K562 (cell line): ENCODE measurements around the gene TMEM43. TPM values are rescaled to one million over a fixed set of nuclear protein-coding genes. Genes with fewer than 3 reads are reported as not detected.

Experiments
- ATF2 ChIP-seq: sonication (generic); formaldehyde crosslinking; IDR thresholded peaks from 2 replicates; pipeline ENCODE4 v1.8.1; 2022; ENCODE audit warnings: missing genetic modification reagents
- GABPA ChIP-seq: fragments of 200-800 bp; sonication (Bioruptor generic); conservative IDR thresholded peaks from 2 replicates; pipeline ENCODE4 v1.6.1; 2016; ENCODE audit warnings: low read depth, missing genetic modification characterization, missing compliant biosample characterization
- KLF13 ChIP-seq: fragments of 450-650 bp; IDR thresholded peaks from 2 replicates; pipeline ENCODE4 v1.6.1; 2016; ENCODE audit warnings: missing genetic modification characterization, low read depth, mild to moderate bottlenecking, missing compliant biosample characterization, moderate library complexity, borderline replicate concordance
- KLF6 ChIP-seq: fragments of 250-450 bp; sonication (Bioruptor Pico); IDR thresholded peaks from 2 replicates; pipeline ENCODE4 v1.4.0; 2020; ENCODE audit warnings: mild to moderate bottlenecking, moderate library complexity, borderline replicate concordance
- polyA plus RNA-seq, 8 experiments: library from polyadenylated mRNA; depleted of rRNA in 4 of 8; stranded (reverse) in 5 of 8; unstranded in 3 of 8; fragments of >200 nt; fragmentation: Nextera tagmentation in 2 of 8; fragmentation: Illumina TruSeq in 1 of 8; extraction: Ambion mirVana in 2 of 8; extraction: Trizol in 1 of 8; gene quantifications; 2 replicates each; pipeline versions ENCODE4 v1.2.1 to v1.2.3, GENCODE V29; 2011 to 2014; ENCODE audit warnings: inconsistent platforms in 1 of 8, missing spikeins in 1 of 8
- total RNA-seq, 7 experiments: library from RNA; depleted of rRNA in 6 of 7; stranded (reverse); fragments of >200 nt in 6 of 7; fragmentation: Illumina TruSeq in 2 of 7; extraction: Trizol in 2 of 7; gene quantifications; 2 replicates each; pipeline versions ENCODE4 v1.2.1 to v1.2.3, GENCODE V29; 2011 to 2021; ENCODE audit warnings: low replicate concordance in 1 of 7
- TF ChIP-seq, protein P1 (sequence below): fragments of 450-650 bp; IDR thresholded peaks from 2 replicates; pipeline ENCODE4 v1.6.1; 2016; ENCODE audit warnings: mild to moderate bottlenecking, moderate library complexity
- TF ChIP-seq, protein P2 (sequence below): sonication (generic); formaldehyde crosslinking; IDR thresholded peaks from 2 replicates; pipeline ENCODE4 v1.8.1; 2023; ENCODE audit warnings: mild to moderate bottlenecking, missing genetic modification reagents
- TF ChIP-seq, protein P3 (sequence below): sonication (generic); formaldehyde crosslinking; IDR thresholded peaks from 2 replicates; pipeline ENCODE4 v1.8.0; 2023; ENCODE audit warnings: mild to moderate bottlenecking, missing genetic modification reagents

Gene TMEM43
- total and polyA plus RNA-seq, 9 of the 15 experiments (the other 6 are each of a cell fraction or from before 2014, with no cell fraction given), result 16.7 to 46.1 (median 35.7) TPM

DNA sequence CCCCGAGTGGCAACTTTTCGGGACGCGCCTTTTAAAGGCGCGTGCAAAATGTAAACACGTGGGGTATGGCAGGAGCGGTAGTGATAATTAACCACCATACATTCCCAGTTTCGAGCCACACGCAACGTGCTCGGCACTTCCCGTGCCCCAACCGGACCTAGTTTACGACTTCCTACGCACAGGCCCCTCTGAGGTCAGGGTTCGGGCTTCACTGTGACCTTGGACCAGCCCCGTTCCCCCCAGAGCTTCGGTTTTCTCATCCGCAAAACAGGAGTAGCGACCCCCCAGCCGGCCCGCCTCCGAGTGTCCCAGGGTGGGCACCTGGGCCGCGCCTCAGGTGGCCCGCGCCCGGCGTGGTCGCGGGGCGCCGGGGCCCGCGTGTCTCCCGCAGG lies 633 bp upstream of the TMEM43 start (continued):
- TF ChIP-seq, protein P1, sequence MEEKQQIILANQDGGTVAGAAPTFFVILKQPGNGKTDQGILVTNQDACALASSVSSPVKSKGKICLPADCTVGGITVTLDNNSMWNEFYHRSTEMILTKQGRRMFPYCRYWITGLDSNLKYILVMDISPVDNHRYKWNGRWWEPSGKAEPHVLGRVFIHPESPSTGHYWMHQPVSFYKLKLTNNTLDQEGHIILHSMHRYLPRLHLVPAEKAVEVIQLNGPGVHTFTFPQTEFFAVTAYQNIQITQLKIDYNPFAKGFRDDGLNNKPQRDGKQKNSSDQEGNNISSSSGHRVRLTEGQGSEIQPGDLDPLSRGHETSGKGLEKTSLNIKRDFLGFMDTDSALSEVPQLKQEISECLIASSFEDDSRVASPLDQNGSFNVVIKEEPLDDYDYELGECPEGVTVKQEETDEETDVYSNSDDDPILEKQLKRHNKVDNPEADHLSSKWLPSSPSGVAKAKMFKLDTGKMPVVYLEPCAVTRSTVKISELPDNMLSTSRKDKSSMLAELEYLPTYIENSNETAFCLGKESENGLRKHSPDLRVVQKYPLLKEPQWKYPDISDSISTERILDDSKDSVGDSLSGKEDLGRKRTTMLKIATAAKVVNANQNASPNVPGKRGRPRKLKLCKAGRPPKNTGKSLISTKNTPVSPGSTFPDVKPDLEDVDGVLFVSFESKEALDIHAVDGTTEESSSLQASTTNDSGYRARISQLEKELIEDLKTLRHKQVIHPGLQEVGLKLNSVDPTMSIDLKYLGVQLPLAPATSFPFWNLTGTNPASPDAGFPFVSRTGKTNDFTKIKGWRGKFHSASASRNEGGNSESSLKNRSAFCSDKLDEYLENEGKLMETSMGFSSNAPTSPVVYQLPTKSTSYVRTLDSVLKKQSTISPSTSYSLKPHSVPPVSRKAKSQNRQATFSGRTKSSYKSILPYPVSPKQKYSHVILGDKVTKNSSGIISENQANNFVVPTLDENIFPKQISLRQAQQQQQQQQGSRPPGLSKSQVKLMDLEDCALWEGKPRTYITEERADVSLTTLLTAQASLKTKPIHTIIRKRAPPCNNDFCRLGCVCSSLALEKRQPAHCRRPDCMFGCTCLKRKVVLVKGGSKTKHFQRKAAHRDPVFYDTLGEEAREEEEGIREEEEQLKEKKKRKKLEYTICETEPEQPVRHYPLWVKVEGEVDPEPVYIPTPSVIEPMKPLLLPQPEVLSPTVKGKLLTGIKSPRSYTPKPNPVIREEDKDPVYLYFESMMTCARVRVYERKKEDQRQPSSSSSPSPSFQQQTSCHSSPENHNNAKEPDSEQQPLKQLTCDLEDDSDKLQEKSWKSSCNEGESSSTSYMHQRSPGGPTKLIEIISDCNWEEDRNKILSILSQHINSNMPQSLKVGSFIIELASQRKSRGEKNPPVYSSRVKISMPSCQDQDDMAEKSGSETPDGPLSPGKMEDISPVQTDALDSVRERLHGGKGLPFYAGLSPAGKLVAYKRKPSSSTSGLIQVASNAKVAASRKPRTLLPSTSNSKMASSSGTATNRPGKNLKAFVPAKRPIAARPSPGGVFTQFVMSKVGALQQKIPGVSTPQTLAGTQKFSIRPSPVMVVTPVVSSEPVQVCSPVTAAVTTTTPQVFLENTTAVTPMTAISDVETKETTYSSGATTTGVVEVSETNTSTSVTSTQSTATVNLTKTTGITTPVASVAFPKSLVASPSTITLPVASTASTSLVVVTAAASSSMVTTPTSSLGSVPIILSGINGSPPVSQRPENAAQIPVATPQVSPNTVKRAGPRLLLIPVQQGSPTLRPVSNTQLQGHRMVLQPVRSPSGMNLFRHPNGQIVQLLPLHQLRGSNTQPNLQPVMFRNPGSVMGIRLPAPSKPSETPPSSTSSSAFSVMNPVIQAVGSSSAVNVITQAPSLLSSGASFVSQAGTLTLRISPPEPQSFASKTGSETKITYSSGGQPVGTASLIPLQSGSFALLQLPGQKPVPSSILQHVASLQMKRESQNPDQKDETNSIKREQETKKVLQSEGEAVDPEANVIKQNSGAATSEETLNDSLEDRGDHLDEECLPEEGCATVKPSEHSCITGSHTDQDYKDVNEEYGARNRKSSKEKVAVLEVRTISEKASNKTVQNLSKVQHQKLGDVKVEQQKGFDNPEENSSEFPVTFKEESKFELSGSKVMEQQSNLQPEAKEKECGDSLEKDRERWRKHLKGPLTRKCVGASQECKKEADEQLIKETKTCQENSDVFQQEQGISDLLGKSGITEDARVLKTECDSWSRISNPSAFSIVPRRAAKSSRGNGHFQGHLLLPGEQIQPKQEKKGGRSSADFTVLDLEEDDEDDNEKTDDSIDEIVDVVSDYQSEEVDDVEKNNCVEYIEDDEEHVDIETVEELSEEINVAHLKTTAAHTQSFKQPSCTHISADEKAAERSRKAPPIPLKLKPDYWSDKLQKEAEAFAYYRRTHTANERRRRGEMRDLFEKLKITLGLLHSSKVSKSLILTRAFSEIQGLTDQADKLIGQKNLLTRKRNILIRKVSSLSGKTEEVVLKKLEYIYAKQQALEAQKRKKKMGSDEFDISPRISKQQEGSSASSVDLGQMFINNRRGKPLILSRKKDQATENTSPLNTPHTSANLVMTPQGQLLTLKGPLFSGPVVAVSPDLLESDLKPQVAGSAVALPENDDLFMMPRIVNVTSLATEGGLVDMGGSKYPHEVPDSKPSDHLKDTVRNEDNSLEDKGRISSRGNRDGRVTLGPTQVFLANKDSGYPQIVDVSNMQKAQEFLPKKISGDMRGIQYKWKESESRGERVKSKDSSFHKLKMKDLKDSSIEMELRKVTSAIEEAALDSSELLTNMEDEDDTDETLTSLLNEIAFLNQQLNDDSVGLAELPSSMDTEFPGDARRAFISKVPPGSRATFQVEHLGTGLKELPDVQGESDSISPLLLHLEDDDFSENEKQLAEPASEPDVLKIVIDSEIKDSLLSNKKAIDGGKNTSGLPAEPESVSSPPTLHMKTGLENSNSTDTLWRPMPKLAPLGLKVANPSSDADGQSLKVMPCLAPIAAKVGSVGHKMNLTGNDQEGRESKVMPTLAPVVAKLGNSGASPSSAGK, result peak; percentile 76
- TF ChIP-seq ATF2 (0 out of 2 replicates have a peak, but pooled peaks have one; percentile 55), KLF13 (tag) (no peak), GABPA (tag) (peak; percentile 96), KLF6 (no peak)
- TF ChIP-seq, protein P2, sequence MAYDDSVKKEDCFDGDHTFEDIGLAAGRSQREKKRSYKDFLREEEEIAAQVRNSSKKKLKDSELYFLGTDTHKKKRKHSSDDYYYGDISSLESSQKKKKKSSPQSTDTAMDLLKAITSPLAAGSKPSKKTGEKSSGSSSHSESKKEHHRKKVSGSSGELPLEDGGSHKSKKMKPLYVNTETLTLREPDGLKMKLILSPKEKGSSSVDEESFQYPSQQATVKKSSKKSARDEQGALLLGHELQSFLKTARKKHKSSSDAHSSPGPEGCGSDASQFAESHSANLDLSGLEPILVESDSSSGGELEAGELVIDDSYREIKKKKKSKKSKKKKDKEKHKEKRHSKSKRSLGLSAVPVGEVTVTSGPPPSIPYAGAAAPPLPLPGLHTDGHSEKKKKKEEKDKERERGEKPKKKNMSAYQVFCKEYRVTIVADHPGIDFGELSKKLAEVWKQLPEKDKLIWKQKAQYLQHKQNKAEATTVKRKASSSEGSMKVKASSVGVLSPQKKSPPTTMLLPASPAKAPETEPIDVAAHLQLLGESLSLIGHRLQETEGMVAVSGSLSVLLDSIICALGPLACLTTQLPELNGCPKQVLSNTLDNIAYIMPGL, result peak; percentile 47; the same call in 1 of the 2 replicates
- TF ChIP-seq, protein P3, sequence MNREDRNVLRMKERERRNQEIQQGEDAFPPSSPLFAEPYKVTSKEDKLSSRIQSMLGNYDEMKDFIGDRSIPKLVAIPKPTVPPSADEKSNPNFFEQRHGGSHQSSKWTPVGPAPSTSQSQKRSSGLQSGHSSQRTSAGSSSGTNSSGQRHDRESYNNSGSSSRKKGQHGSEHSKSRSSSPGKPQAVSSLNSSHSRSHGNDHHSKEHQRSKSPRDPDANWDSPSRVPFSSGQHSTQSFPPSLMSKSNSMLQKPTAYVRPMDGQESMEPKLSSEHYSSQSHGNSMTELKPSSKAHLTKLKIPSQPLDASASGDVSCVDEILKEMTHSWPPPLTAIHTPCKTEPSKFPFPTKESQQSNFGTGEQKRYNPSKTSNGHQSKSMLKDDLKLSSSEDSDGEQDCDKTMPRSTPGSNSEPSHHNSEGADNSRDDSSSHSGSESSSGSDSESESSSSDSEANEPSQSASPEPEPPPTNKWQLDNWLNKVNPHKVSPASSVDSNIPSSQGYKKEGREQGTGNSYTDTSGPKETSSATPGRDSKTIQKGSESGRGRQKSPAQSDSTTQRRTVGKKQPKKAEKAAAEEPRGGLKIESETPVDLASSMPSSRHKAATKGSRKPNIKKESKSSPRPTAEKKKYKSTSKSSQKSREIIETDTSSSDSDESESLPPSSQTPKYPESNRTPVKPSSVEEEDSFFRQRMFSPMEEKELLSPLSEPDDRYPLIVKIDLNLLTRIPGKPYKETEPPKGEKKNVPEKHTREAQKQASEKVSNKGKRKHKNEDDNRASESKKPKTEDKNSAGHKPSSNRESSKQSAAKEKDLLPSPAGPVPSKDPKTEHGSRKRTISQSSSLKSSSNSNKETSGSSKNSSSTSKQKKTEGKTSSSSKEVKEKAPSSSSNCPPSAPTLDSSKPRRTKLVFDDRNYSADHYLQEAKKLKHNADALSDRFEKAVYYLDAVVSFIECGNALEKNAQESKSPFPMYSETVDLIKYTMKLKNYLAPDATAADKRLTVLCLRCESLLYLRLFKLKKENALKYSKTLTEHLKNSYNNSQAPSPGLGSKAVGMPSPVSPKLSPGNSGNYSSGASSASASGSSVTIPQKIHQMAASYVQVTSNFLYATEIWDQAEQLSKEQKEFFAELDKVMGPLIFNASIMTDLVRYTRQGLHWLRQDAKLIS (CRISPR knock-in tag), result 0 out of 2 replicates have a peak, but pooled peaks have one; percentile 81
